Measurements from ENCODE around the gene CARD14. TPM values are rescaled to one million over a fixed set of nuclear protein-coding genes. Genes with fewer than 3 reads are reported as not detected.
A peak's percentile ranks its signal among the peaks of the same experiment; 100 is the strongest.

Gene CARD14
- total RNA-seq, 6 experiments from 2014 or later: 0.20 to 0.29 (median 0.22) TPM; not detected in 3

GRCh38 chr17:80190716-80191115, 20.9 kb downstream of the CARD14 start:
- Histone ChIP-seq H3K4me3 (no peak overlapping the region), H3K4me1 (no peaks in the 10 kb centered on the region), H3K27ac (no peak overlapping the region), H3K27me3 (no peaks in the 10 kb centered on the region), H3K36me3 (no peaks in the 10 kb centered on the region), H3K9me3 (no peaks in the 10 kb centered on the region)
- TF ChIP-seq POLR2A (IDR thresholded peaks at IDR 0.05): no peak
- TF ChIP-seq, protein P1, sequence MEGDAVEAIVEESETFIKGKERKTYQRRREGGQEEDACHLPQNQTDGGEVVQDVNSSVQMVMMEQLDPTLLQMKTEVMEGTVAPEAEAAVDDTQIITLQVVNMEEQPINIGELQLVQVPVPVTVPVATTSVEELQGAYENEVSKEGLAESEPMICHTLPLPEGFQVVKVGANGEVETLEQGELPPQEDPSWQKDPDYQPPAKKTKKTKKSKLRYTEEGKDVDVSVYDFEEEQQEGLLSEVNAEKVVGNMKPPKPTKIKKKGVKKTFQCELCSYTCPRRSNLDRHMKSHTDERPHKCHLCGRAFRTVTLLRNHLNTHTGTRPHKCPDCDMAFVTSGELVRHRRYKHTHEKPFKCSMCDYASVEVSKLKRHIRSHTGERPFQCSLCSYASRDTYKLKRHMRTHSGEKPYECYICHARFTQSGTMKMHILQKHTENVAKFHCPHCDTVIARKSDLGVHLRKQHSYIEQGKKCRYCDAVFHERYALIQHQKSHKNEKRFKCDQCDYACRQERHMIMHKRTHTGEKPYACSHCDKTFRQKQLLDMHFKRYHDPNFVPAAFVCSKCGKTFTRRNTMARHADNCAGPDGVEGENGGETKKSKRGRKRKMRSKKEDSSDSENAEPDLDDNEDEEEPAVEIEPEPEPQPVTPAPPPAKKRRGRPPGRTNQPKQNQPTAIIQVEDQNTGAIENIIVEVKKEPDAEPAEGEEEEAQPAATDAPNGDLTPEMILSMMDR (IDR thresholded peaks at IDR 0.05): no peak
- ATAC-seq (no peak), DNase-seq (no peak)
- 50% methylated on average over 1 of the region's 10 CpGs for WGBS (ENCODE audit: insufficient coverage, low coverage, low lambda C conversion rate, missing lambda C conversion rate)
- intact Hi-C loops (cut with DNase I): no loop called here

GRCh38 chr17:80191192-80191591, 21.4 kb downstream of the CARD14 start:
- Histone ChIP-seq H3K27ac (no peak overlapping the region), H3K4me1 (no peaks in the 10 kb centered on the region), H3K36me3 (no peaks in the 10 kb centered on the region), H3K27me3 (no peaks in the 10 kb centered on the region), H3K4me3 (no peak overlapping the region), H3K9me3 (no peaks in the 10 kb centered on the region)
- intact Hi-C loops (cut with DNase I): no loop called here
- DNase-seq: no peak
- ATAC-seq: no peak
- WGBS (ENCODE audit: insufficient coverage, low coverage, low lambda C conversion rate, missing lambda C conversion rate): 100% methylated on average over 2 of the region's 20 CpGs
- TF ChIP-seq, protein P1 (IDR thresholded peaks at IDR 0.05): no peak
- TF ChIP-seq POLR2A (IDR thresholded peaks at IDR 0.05): no peak

DNA sequence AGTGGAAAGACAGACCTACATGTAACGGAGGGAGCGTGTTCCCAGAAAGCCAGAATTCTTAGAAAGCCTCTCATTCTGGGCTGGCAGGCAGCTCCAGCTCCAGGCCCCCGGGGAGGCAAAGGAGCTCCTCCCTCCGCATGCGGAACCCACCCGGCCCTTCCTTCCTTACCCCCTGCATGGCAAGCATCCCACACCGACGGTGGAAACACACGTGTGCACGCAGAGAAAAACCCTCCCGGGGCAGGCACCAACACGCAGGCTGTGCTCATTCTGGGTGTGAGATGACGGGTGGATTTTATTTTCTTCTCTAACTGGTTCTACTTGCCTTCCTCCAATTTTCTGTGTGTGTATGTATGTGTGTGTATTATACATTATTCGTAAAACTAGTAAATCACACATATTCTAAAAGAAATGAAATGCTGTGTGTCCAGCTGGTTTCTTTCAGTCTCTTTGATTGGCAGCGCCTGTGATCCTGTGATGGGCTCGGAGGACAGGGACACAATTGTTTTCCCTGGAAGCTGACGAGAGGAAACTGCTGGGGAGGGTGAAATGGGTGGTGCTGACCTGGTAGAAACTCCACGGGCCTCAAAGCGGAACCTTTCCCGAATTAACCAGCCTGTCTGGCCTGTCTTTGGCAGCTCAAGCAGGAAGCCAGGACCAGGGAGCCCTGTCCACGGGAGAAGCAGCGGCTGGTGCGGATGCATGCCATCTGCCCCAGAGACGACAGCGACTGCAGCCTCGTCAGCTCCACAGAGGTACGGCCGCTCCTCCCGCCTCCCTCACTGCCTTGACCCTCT, 22.2 kb downstream of the CARD14 start:
- Histone ChIP-seq H3K4me3 (no peak overlapping the region), H3K36me3 (no peaks in the 10 kb centered on the region), H3K4me1 (no peaks in the 10 kb centered on the region), H3K9me3 (no peaks in the 10 kb centered on the region), H3K27ac (no peak overlapping the region), H3K27me3 (no peaks in the 10 kb centered on the region)
- intact Hi-C loops (cut with DNase I): no loop called here
- DNase-seq: no peak
- ATAC-seq: peak; percentile 23 to 56 (median 47)
- TF ChIP-seq, protein P1 (IDR thresholded peaks at IDR 0.05): no peak
- no peak for TF ChIP-seq POLR2A (IDR thresholded peaks at IDR 0.05)
- 60% methylated on average over 15 of the region's 29 CpGs for WGBS (ENCODE audit: insufficient coverage, low coverage, low lambda C conversion rate, missing lambda C conversion rate)

DNA sequence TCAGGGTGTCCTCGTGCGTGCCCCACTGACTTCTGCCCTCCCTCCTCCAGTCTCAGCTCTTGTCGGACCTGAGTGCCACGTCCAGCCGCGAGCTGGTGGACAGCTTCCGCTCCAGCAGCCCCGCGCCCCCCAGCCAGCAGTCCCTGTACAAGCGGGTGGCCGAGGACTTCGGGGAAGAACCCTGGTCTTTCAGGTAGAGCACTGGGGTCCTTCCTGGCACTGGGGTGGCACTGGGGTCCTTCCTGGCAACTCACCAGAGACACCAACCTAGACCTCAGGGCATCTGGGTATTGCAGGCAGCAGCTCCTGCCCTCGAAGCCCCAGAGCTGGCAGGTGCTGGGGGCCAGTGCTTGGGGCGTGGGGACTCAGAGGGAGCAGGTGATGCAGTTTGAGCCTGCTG, 25.3 kb downstream of the CARD14 start:
- Histone ChIP-seq H3K27me3 (no peaks in the 10 kb centered on the region), H3K9me3 (no peaks in the 10 kb centered on the region), H3K4me1 (no peaks in the 10 kb centered on the region), H3K4me3 (no peak overlapping the region), H3K36me3 (no peaks in the 10 kb centered on the region), H3K27ac (no peak overlapping the region)
- WGBS (ENCODE audit: insufficient coverage, low coverage, low lambda C conversion rate, missing lambda C conversion rate): 91% methylated on average over 5 of the region's 14 CpGs
- no peak for TF ChIP-seq POLR2A (IDR thresholded peaks at IDR 0.05)
- TF ChIP-seq, protein P1 (IDR thresholded peaks at IDR 0.05): no peak
- ATAC-seq (no peak), DNase-seq (no peak)
- intact Hi-C loops (cut with DNase I): no loop called here

Measured in right lobe of liver (tissue), 6 donors.